ENCODE measurements around the gene CCDC182.

DNA sequence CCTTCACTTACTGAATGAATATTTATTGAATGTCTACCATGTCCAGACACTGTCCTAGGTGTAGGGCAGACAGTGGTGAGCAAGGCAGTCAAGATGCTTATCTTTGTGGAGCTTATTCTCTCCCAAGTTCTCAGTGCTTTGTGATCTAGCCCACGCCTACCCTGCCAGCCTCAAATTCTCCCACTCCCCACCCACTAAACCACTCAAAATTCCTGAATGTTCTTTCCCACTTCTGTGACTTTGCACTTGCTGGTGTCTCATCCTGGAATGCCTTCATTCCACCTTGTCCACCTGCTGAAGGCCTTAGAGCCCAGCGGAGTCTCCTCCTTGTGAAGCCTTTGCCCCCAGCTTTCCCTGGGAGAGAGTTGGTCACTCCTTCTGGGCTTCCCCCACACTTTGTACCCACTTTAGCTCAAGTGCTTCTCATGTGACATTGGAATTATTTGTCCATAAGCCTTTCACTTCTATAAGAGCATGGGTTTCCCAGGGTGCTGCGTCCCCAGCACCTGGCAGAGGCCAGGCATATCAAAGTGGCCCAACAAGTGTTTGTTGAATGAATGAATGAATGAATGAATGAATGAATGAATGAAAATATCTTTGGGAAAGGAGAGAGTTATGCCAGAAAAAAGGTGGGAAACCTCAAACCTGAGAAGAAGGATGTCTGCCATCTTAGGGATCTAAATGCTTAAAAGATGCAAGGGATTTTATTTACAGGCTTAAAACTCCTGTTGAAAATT lies 23.0 kb downstream of the CCDC182 start:
- no peak for TF ChIP-seq MEIS1 (CRISPR knock-in tag; IDR thresholded peaks at IDR 0.05; ENCODE audit: borderline replicate concordance)
- TF ChIP-seq TCF12 (IDR thresholded peaks at IDR 0.05): no peak
- TF ChIP-seq TCF12 (CRISPR knock-in tag; IDR thresholded peaks at IDR 0.05): no peak
- no peak for TF ChIP-seq RFX5 (IDR thresholded peaks at IDR 0.05; ENCODE audit: low read depth, low read length)
- TF ChIP-seq EZH2 (conservative IDR thresholded peaks at IDR 0.05; ENCODE audit: low read depth, low read length): no peak

Data from HepG2 (cell line).